Measurements from ENCODE around the gene CDH20. TPM values are rescaled to one million over a fixed set of nuclear protein-coding genes. Genes with fewer than 3 reads are reported as not detected.

The CDH20 gene
- polyA plus RNA-seq, 4 donors, result 0.10 to 0.12 TPM; not detected in 2

DNA sequence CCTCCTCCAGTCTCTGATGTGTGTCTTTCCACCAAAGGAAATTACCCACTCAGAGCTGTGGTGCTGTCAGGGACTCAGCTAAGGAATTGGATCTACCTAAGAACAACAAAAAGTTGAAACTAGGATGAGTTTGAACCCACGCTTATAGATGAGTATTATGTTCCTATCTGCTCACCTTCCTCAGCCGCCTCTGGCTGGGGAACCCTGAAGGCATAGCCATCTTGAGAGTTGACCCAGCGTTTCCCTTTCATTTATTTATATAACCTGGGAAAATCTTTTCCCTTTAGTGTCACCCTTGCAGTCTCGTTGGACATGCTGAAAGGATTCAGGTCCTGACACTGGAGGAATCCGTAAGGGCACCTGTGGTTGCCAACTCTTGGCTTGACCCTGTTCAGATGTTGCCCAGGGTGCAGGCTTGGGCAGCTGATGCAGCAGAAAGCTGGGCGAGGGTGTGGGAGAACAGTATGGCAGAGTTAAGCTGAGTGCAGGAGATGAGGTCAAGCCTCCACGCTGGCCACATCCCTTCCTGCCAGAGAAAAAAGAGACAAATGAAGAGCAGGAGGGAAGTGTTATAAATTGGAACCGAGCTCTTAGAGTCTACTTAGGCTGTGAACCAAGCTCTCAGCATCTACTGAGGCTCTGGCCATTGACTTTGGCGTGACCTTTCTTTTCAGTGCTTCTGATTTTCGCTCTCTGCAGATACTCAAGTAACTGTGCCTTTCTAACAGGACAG lies 1.9 kb downstream of the CDH20 start:
- no peak overlapping the region for H3K4me3 ChIP-seq (ENCODE audit: low read depth in 1 of 3, low read length in 3 of 3)
- H3K4me1 ChIP-seq (ENCODE audit: control insufficient read depth in 3 of 3, insufficient read depth in 2 of 3, low read depth in 1 of 3, low read length in 2 of 3), result no peaks in the 10 kb centered on the region
- H3K9me3 ChIP-seq (ENCODE audit: control insufficient read depth in 2 of 2, insufficient read depth in 1 of 2, low read depth in 1 of 2, low read length in 1 of 2), result no peaks in the 10 kb centered on the region
- FAIRE-seq (no peak), DNase-seq (no peak)
- H3K27ac ChIP-seq (ENCODE audit: low read depth in 1 of 3, low read length in 2 of 3), result no peak overlapping the region
- 53 to 59% (median 54%) methylated on average over 10 of the region's 10 CpGs for WGBS, 3 donors
- peaks cover 4 to 39% (median 16%) of the 10 kb centered on the region in 3 donors for H3K27me3 ChIP-seq (ENCODE audit: control insufficient read depth in 3 of 3, insufficient read depth in 3 of 3, low read length in 3 of 3)
- no peaks in the 10 kb centered on the region for H3K36me3 ChIP-seq (ENCODE audit: control insufficient read depth in 3 of 3, insufficient read depth in 2 of 3, low read depth in 1 of 3, low read length in 3 of 3)

DNA sequence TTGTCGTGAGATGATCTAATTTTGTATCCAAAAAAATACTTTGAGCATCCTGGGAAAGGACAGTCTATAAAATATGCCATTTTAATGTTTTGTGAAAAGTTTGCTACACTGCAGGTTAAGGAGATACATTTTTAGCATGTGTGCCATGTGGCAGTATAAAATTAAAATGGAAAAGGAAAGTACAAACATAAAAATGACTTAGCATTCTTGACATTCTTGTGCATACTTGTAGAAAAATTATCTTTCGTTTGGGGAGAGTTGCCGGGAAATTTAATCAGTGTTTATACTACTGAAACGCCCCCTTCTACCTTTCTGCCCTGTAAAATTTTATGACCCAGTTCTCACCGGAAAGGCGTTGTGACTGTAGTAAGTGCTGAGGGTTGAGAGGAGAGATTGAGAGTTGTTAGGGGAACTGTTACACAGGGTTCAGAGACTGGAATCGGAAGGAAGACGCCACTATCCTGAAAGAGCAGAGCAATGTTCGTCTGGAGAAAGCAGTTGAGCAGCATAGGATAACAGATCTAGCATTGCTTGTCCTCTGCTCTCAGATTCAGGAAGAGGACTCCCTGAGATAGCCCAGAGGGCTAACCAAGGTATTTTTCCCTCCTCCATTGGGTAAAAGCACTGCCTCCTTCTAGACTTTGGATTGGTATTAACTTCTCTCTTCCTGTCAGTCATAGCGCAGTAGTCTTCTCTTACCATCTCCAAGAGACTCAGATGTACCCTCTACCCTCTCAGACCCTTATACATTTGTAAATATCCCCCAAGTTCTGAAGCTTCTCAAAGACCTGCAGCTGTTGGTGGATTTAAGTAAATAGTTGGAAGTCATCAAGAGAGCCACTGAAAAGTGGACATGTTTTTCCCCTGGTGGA lies 2.7 kb downstream of the CDH20 start:
- no peak overlapping the region for H3K4me3 ChIP-seq (ENCODE audit: low read depth in 1 of 3, low read length in 3 of 3)
- no peak overlapping the region for H3K27ac ChIP-seq (ENCODE audit: low read depth in 1 of 3, low read length in 2 of 3)
- 24 to 29% (median 28%) methylated on average over 10 of the region's 10 CpGs for WGBS, 3 donors
- FAIRE-seq, result no peak
- no peaks in the 10 kb centered on the region for H3K9me3 ChIP-seq (ENCODE audit: control insufficient read depth in 2 of 2, insufficient read depth in 1 of 2, low read depth in 1 of 2, low read length in 1 of 2)
- H3K4me1 ChIP-seq (ENCODE audit: control insufficient read depth in 3 of 3, insufficient read depth in 2 of 3, low read depth in 1 of 3, low read length in 2 of 3), result no peaks in the 10 kb centered on the region
- no peaks in the 10 kb centered on the region for H3K36me3 ChIP-seq (ENCODE audit: control insufficient read depth in 3 of 3, insufficient read depth in 2 of 3, low read depth in 1 of 3, low read length in 3 of 3)
- peaks cover 4 to 39% (median 16%) of the 10 kb centered on the region in 3 donors for H3K27me3 ChIP-seq (ENCODE audit: control insufficient read depth in 3 of 3, insufficient read depth in 3 of 3, low read length in 3 of 3)
- no peak for DNase-seq

DNA sequence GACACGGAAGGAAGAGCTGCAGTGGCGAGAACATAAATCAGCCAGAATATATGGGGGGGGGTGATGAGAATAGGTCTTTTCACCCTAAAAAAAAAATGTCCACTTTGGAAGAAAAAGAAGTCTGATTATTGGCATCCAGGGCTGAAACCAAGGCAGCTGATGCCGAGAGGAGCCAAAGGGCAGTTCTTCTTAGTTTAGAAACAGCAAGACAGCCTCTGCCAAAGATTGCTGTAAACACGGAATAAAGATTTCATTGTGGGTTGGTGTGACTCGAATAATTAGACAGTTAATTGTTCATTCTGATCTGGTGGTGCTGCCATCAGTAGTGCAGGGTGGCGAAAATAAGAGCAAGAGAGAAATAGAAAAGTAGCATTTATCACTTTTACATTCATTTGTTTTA lies 3.5 kb downstream of the CDH20 start:
- Histone ChIP-seq H3K36me3 (ENCODE audit: control insufficient read depth in 3 of 3, insufficient read depth in 2 of 3, low read depth in 1 of 3, low read length in 3 of 3) (no peaks in the 10 kb centered on the region), H3K4me1 (ENCODE audit: control insufficient read depth in 3 of 3, insufficient read depth in 2 of 3, low read depth in 1 of 3, low read length in 2 of 3) (no peaks in the 10 kb centered on the region), H3K27ac (ENCODE audit: low read depth in 1 of 3, low read length in 2 of 3) (no peak overlapping the region), H3K27me3 (ENCODE audit: control insufficient read depth in 3 of 3, insufficient read depth in 3 of 3, low read length in 3 of 3) (peaks cover 4 to 39% (median 16%) of the 10 kb centered on the region in 3 donors), H3K9me3 (ENCODE audit: control insufficient read depth in 2 of 2, insufficient read depth in 1 of 2, low read depth in 1 of 2, low read length in 1 of 2) (no peaks in the 10 kb centered on the region), H3K4me3 (ENCODE audit: low read depth in 1 of 3, low read length in 3 of 3) (no peak overlapping the region)
- no peak for FAIRE-seq
- no peak for DNase-seq
- WGBS, 3 donors, result 78 to 81% (median 81%) methylated on average over 6 of the region's 6 CpGs

DNA sequence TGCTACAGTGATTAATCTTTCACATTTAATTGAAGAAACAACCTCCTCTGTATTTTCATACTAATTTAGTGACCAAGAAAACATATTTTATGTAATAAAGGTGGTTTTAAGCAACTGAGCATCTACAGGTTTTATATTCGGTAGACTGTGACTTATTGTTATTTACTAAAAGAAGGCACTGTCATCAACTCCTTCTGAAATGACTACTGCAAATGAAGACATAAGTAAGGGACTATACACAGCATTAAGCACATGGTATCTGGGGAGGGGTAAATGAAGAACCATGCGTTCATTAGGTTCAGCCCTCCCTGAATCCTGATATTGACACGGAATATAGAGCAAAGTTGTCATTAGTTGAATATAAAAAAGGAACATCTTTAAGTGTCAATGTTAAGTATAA lies 4.3 kb downstream of the CDH20 start:
- no peaks in the 10 kb centered on the region for H3K36me3 ChIP-seq (ENCODE audit: control insufficient read depth in 3 of 3, insufficient read depth in 2 of 3, low read depth in 1 of 3, low read length in 3 of 3)
- no peaks in the 10 kb centered on the region for H3K4me1 ChIP-seq (ENCODE audit: control insufficient read depth in 3 of 3, insufficient read depth in 2 of 3, low read depth in 1 of 3, low read length in 2 of 3)

DNA sequence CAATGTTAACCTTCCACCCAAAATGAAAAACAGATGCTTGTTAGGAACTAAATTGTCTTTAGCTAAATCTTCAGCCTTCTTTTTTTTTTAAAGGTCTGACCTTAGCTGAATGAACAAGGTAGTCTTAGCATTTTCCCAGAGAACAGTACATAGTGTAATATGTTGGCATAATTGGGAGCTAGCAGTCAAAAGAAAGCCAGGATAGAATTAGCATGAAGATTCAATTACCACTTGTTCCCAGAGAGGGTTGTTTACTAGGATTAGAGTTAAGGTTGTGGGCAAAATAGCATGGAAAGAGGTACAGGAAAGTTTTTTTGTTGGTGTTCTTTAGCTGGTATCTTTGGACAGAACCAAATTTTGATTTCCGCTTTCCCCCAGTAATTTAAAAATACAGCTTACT lies 6.9 kb downstream of the CDH20 start:
- no peaks in the 10 kb centered on the region for H3K9me3 ChIP-seq (ENCODE audit: control insufficient read depth in 2 of 2, insufficient read depth in 1 of 2, low read depth in 1 of 2, low read length in 1 of 2)
- H3K27ac ChIP-seq (ENCODE audit: low read depth in 1 of 3, low read length in 2 of 3), result no peak overlapping the region
- H3K36me3 ChIP-seq (ENCODE audit: control insufficient read depth in 3 of 3, insufficient read depth in 2 of 3, low read depth in 1 of 3, low read length in 3 of 3), result no peaks in the 10 kb centered on the region
- WGBS, 3 donors, result 0% methylated on average over 1 of the region's 1 CpG
- DNase-seq (no peak), FAIRE-seq (no peak)
- H3K4me3 ChIP-seq (ENCODE audit: low read depth in 1 of 3, low read length in 3 of 3), result no peak overlapping the region
- peaks cover 0 to 12% (median 4%) of the 10 kb centered on the region in 3 donors for H3K27me3 ChIP-seq (ENCODE audit: control insufficient read depth in 3 of 3, insufficient read depth in 3 of 3, low read length in 3 of 3)
- no peaks in the 10 kb centered on the region for H3K4me1 ChIP-seq (ENCODE audit: control insufficient read depth in 3 of 3, insufficient read depth in 2 of 3, low read depth in 1 of 3, low read length in 2 of 3)

More for the DNA sequence above, 4.3 kb downstream of the CDH20 start:
- no peak overlapping the region for H3K27ac ChIP-seq (ENCODE audit: low read depth in 1 of 3, low read length in 2 of 3)
- no peaks in the 10 kb centered on the region for H3K9me3 ChIP-seq (ENCODE audit: control insufficient read depth in 2 of 2, insufficient read depth in 1 of 2, low read depth in 1 of 2, low read length in 1 of 2)
- 72 to 89% (median 85%) methylated on average over 3 of the region's 3 CpGs for WGBS, 3 donors
- FAIRE-seq, result no peak
- H3K4me3 ChIP-seq (ENCODE audit: low read depth in 1 of 3, low read length in 3 of 3), result no peak overlapping the region
- peaks cover 4 to 37% (median 16%) of the 10 kb centered on the region in 3 donors for H3K27me3 ChIP-seq (ENCODE audit: control insufficient read depth in 3 of 3, insufficient read depth in 3 of 3, low read length in 3 of 3)
- DNase-seq, result no peak

DNA sequence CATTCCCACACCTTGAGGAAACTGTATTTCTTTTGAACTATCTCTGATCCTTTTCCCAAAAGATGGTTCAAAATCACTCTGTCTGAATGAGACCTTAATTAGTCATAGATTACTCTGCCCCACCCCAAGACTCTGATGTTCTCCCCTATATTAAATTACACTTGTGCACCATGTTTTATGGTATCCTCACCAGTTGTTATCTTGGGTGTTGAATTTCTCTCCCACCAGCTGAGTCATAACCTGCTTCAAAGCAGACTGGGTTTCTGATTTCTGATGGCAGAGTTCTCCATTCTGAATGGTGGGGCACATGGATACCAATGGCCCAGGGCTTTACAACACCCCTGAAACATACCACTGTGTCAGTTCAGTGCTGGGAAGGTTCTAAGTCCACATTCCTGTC lies 15.0 kb downstream of the CDH20 start:
- Histone ChIP-seq H3K27ac (ENCODE audit: low read depth in 1 of 3, low read length in 2 of 3) (no peak overlapping the region), H3K27me3 (ENCODE audit: control insufficient read depth in 3 of 3, insufficient read depth in 3 of 3, low read length in 3 of 3) (no peaks in the 10 kb centered on the region), H3K9me3 (ENCODE audit: control insufficient read depth in 2 of 2, insufficient read depth in 1 of 2, low read depth in 1 of 2, low read length in 1 of 2) (no peaks in the 10 kb centered on the region), H3K4me1 (ENCODE audit: control insufficient read depth in 3 of 3, insufficient read depth in 2 of 3, low read depth in 1 of 3, low read length in 2 of 3) (no peaks in the 10 kb centered on the region), H3K36me3 (ENCODE audit: control insufficient read depth in 3 of 3, insufficient read depth in 2 of 3, low read depth in 1 of 3, low read length in 3 of 3) (no peaks in the 10 kb centered on the region), H3K4me3 (ENCODE audit: low read depth in 1 of 3, low read length in 3 of 3) (no peak overlapping the region)
- FAIRE-seq, result no peak
- DNase-seq, result peak in 1 of 2 donors; percentile 45

DNA sequence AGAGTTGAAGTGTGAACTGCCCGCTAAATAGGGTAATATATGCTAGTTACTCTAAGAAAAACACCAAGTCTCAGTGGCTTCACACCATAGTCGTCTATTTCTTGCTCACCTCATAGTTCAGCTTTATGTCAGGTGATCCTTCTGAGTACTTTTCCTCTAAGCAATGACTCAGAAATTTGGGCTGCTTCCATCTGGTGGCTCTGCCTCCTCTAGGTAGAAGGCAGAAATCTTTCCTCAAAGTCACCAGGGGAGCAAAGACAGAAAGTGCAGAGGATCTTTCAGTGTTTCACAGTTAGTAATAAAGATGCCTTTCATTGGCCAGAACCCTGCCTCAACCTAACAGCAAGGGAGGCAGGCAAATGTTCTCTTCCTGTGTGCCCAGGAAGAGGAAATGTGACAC lies 17.3 kb downstream of the CDH20 start:
- no peak overlapping the region for H3K27ac ChIP-seq (ENCODE audit: low read depth in 1 of 3, low read length in 2 of 3)
- H3K9me3 ChIP-seq (ENCODE audit: control insufficient read depth in 2 of 2, insufficient read depth in 1 of 2, low read depth in 1 of 2, low read length in 1 of 2), result no peaks in the 10 kb centered on the region
- H3K36me3 ChIP-seq (ENCODE audit: control insufficient read depth in 3 of 3, insufficient read depth in 2 of 3, low read depth in 1 of 3, low read length in 3 of 3), result no peaks in the 10 kb centered on the region
- H3K4me1 ChIP-seq (ENCODE audit: control insufficient read depth in 3 of 3, insufficient read depth in 2 of 3, low read depth in 1 of 3, low read length in 2 of 3), result no peaks in the 10 kb centered on the region
- 73 to 78% (median 77%) methylated on average over 2 of the region's 2 CpGs for WGBS, 3 donors
- no peak overlapping the region for H3K4me3 ChIP-seq (ENCODE audit: low read depth in 1 of 3, low read length in 3 of 3)
- FAIRE-seq (no peak), DNase-seq (no peak)
- H3K27me3 ChIP-seq (ENCODE audit: control insufficient read depth in 3 of 3, insufficient read depth in 3 of 3, low read length in 3 of 3), result no peaks in the 10 kb centered on the region

DNA sequence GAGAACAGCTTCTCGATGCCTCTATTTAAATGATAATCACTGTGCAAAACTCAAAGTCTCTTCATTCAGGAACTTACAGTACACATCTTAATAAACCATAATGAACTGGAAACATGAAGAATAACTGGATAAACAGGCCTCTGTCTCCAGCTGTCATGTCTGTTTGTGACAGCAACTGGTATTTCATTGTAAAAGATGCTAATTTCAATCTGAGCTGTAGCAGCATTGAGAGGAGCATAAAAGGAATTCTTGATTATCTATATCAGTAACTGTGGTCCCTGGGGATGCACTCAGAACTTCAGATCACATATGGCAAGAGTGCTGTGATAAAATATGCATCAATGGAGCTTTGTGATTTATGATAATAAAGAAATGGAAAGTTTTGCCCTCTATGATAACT lies 18.8 kb downstream of the CDH20 start:
- H3K27ac ChIP-seq (ENCODE audit: low read depth in 1 of 3, low read length in 2 of 3), result no peak overlapping the region
- FAIRE-seq (no peak), DNase-seq (no peak)
- no peaks in the 10 kb centered on the region for H3K36me3 ChIP-seq (ENCODE audit: control insufficient read depth in 3 of 3, insufficient read depth in 2 of 3, low read depth in 1 of 3, low read length in 3 of 3)
- H3K27me3 ChIP-seq (ENCODE audit: control insufficient read depth in 3 of 3, insufficient read depth in 3 of 3, low read length in 3 of 3), result no peaks in the 10 kb centered on the region
- H3K4me3 ChIP-seq (ENCODE audit: low read depth in 1 of 3, low read length in 3 of 3), result no peak overlapping the region
- no peaks in the 10 kb centered on the region for H3K4me1 ChIP-seq (ENCODE audit: control insufficient read depth in 3 of 3, insufficient read depth in 2 of 3, low read depth in 1 of 3, low read length in 2 of 3)
- H3K9me3 ChIP-seq (ENCODE audit: control insufficient read depth in 2 of 2, insufficient read depth in 1 of 2, low read depth in 1 of 2, low read length in 1 of 2), result no peaks in the 10 kb centered on the region
- WGBS, 3 donors, result 50 to 76% (median 65%) methylated on average over 1 of the region's 1 CpG

Measured in small intestine (tissue), 7 donors.